Type B pancreatic cell (in vitro differentiated cells): Measurements from ENCODE around the gene TBC1D13. TPM values are rescaled to one million over a fixed set of nuclear protein-coding genes. Genes with fewer than 3 reads are reported as not detected.

Experiments
- DNase-seq: peaks from one replicate; pipeline ENCODE4 v3.0.0; 2021; ENCODE audit warnings: mixed read lengths; ENCODE audit not compliant: unreplicated experiment; ENCODE audit errors: extremely low spot score
- H3K27ac Mint-ChIP-seq: 2 replicates; pipeline ENCODE4 v1.8.0; 2021; ENCODE audit warnings: mild to moderate bottlenecking, mixed read lengths
- H3K27me3 Mint-ChIP-seq: 2 replicates; pipeline ENCODE4 v1.8.0; 2021; ENCODE audit warnings: mixed read lengths
- H3K36me3 Mint-ChIP-seq: 2 replicates; pipeline ENCODE4 v1.8.0; 2021; ENCODE audit warnings: mixed read lengths
- H3K4me1 Mint-ChIP-seq: one replicate; pipeline ENCODE4 v1.8.0; 2021; ENCODE audit warnings: mixed read lengths; ENCODE audit not compliant: unreplicated experiment
- H3K4me3 Mint-ChIP-seq: 2 replicates; pipeline ENCODE4 v1.8.0; 2021; ENCODE audit warnings: mild to moderate bottlenecking, mixed read lengths
- H3K9me3 Mint-ChIP-seq: 2 replicates; pipeline ENCODE4 v1.8.0; 2021; ENCODE audit warnings: mixed read lengths
- total RNA-seq: library from RNA; stranded (reverse); gene quantifications from 2 replicates; pipeline ENCODE4 v1.2.1, GENCODE V29; 2021; ENCODE audit warnings: low replicate concordance
- TF ChIP-seq, protein P1 (sequence below): fragments of 200-600 bp; sonication (generic); conservative IDR thresholded peaks from 2 replicates; pipeline ENCODE4 v1.5.0; 2021; ENCODE audit warnings: antibody characterized with exemption, mild to moderate bottlenecking

Gene TBC1D13
- total RNA-seq, 1 donor from 2014 or later = 33.5 TPM

DNA sequence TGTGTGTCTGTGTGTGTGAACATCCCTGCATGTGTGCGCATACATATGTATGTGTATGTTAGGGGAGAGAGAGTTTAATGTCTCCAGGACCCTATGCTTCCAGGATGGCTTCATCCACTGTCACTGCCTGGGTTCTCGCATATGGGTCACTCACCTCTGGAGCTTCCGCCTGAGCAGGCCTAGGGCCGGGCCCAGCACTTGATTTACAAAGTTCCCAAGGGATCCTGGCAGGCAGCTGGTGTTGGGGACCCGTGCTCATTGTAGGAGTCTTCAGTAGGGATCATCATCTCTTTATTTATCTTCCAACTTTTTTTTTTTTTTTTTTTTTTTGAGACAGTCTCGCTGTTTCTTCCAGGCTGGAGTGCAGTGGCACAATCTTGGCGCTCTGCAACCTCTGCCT, 13.0 kb downstream of the TBC1D13 start:
- Mint-ChIP-seq H3K27ac (no peak overlapping the region), H3K4me3 (no peak overlapping the region), H3K36me3 (peaks cover 10% of the 10 kb centered on the region), H3K4me1 (no peaks in the 10 kb centered on the region), H3K9me3 (no peaks in the 10 kb centered on the region), H3K27me3 (no peaks in the 10 kb centered on the region)
- TF ChIP-seq, protein P1, sequence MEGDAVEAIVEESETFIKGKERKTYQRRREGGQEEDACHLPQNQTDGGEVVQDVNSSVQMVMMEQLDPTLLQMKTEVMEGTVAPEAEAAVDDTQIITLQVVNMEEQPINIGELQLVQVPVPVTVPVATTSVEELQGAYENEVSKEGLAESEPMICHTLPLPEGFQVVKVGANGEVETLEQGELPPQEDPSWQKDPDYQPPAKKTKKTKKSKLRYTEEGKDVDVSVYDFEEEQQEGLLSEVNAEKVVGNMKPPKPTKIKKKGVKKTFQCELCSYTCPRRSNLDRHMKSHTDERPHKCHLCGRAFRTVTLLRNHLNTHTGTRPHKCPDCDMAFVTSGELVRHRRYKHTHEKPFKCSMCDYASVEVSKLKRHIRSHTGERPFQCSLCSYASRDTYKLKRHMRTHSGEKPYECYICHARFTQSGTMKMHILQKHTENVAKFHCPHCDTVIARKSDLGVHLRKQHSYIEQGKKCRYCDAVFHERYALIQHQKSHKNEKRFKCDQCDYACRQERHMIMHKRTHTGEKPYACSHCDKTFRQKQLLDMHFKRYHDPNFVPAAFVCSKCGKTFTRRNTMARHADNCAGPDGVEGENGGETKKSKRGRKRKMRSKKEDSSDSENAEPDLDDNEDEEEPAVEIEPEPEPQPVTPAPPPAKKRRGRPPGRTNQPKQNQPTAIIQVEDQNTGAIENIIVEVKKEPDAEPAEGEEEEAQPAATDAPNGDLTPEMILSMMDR = no peak
- DNase-seq = no peak

DNA sequence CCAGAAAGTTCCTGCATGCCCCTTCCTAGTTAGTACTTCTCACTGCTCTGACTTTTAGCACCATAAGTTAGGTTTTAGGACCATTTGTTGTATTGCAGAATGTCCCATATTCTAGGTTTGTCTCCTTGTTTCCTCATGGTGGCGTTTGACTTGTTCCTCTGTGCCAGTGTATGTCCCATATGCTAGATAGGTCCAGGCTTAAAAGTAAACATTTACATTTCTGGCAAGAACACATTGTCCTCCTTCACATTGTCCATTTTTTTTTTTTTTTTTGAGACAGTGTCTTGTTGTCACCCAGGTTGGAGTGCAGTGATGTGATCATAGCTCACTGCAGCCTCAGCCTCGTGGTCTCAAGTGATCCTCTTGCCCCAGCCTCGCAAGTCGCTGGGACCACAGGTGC, 15.4 kb downstream of the TBC1D13 start:
- no peaks in the 10 kb centered on the region for H3K27me3 Mint-ChIP-seq
- no peaks in the 10 kb centered on the region for H3K4me1 Mint-ChIP-seq
- H3K9me3 Mint-ChIP-seq = no peaks in the 10 kb centered on the region
- TF ChIP-seq, protein P1 = no peak
- no peak for DNase-seq
- no peak overlapping the region for H3K27ac Mint-ChIP-seq
- H3K36me3 Mint-ChIP-seq = peaks cover 10% of the 10 kb centered on the region
- H3K4me3 Mint-ChIP-seq = no peak overlapping the region

DNA sequence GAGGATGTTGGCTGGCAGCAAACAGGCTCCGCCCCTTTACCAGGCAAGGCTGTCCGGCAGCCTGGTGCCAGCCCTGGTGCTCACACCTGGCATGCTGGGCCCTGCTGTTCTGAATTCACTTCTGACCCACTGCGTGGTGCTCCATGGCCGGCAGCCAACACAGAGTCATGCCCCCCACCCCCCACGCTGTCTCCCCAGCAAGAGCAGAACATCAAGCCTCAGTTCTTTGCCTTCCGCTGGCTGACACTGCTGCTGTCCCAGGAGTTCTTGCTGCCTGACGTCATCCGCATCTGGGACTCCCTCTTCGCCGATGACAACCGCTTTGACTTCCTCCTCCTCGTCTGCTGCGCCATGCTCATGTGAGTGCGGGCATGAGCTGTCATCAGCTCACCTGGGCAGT, 18.6 kb downstream of the TBC1D13 start:
- H3K36me3 Mint-ChIP-seq = peaks cover 7% of the 10 kb centered on the region
- no peaks in the 10 kb centered on the region for H3K9me3 Mint-ChIP-seq
- no peak overlapping the region for H3K4me3 Mint-ChIP-seq
- DNase-seq = no peak
- H3K27me3 Mint-ChIP-seq = no peaks in the 10 kb centered on the region
- no peak overlapping the region for H3K27ac Mint-ChIP-seq
- TF ChIP-seq, protein P1 = no peak
- no peaks in the 10 kb centered on the region for H3K4me1 Mint-ChIP-seq

DNA sequence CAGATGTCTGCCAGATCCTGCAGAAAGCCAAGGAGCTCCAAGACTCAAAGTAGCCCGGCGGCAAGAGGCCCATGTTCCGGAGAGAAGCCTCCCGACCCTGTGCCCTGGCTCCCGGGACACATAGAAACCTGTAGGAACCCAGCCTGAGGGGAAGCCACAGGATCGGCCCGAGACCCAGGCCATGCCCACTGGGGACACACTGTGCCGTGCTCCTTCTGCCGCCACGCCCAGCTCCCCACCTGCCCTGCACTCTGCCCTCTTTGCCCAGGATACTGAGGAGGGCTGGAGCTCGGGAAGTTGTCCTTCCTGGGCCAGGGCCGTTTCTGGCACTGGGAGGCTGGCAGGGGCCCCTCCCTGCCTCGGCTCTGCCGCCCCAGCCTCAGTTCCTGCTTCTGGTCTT, 20.8 kb downstream of the TBC1D13 start:
- no peaks in the 10 kb centered on the region for H3K9me3 Mint-ChIP-seq
- no peaks in the 10 kb centered on the region for H3K27me3 Mint-ChIP-seq
- H3K4me3 Mint-ChIP-seq = no peak overlapping the region
- TF ChIP-seq, protein P1 = no peak
- peaks cover 4% of the 10 kb centered on the region for H3K36me3 Mint-ChIP-seq
- DNase-seq = no peak
- H3K27ac Mint-ChIP-seq = no peak overlapping the region
- H3K4me1 Mint-ChIP-seq = no peaks in the 10 kb centered on the region

DNA sequence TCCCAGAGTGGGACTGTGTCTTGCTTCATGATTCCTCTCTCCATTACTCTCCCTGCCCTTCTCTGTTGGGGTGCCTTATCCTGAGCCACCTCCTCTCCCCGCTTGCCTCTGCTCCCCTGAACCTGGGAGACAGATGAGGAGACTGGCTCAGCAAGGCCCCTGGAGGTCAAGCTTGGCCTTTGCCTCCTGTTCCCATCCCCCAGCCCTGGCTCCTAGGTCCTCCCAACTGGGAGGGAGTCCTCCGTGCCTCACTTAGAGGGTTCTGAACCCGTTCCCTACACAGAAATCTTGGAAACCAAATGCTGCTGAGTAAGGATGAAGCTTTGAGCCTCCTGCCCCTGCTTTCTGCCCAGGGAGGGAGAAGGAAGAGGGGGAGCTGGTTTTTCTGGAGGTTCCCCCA, 21.5 kb downstream of the TBC1D13 start:
- no peaks in the 10 kb centered on the region for H3K9me3 Mint-ChIP-seq

More for the DNA sequence above, 21.5 kb downstream of the TBC1D13 start:
- H3K36me3 Mint-ChIP-seq = peaks cover under 1% of the 10 kb centered on the region
- H3K27me3 Mint-ChIP-seq = no peaks in the 10 kb centered on the region
- no peaks in the 10 kb centered on the region for H3K4me1 Mint-ChIP-seq
- no peak for DNase-seq
- TF ChIP-seq, protein P1 = no peak
- no peak overlapping the region for H3K4me3 Mint-ChIP-seq
- H3K27ac Mint-ChIP-seq = no peak overlapping the region
